ENCODE data around the gene NOL8. TPM values are rescaled to one million over a fixed set of nuclear protein-coding genes. Genes with fewer than 3 reads are reported as not detected.

Gene NOL8
- total RNA-seq, 1 experiment from 2014 or later, result 32.2 TPM

GRCh38 chr9:92293452-92294296 is 31.5 kb downstream of the NOL8 start, which contains the start of gene IARS1:
Gene IARS1, minus strand, starts transcription at chr9:92293697. Its CDS starts 4,278 bp downstream, at chr9:92289419.
- Mint-ChIP-seq H3K27ac (peak within 1 kb of the TSS; percentile 100), H3K4me3 (peak within 1 kb of the TSS; percentile 98), H3K36me3 (peaks cover 46% of the 10 kb centered on the region), H3K27me3 (ENCODE audit: low read depth) (no peaks in the 10 kb centered on the region), H3K9me3 (no peaks in the 10 kb centered on the region), H3K4me1 (peaks cover 16% of the 10 kb centered on the region)
- ATAC-seq, result peak; percentile 94
- ChIA-PET POLR2A (no interaction called here), CTCF (no interaction called here)
- peak; percentile 99 for DNase-seq (ENCODE audit: low spot score)
- TF ChIP-seq ATF1 (CRISPR knock-in tag; IDR thresholded peaks at IDR 0.05) (no peak), ZBTB43 (CRISPR knock-in tag; IDR thresholded peaks at IDR 0.05) (no peak; the same call in 1 of the 2 replicates), SMAD3 (CRISPR knock-in tag; IDR thresholded peaks at IDR 0.05; ENCODE audit: borderline replicate concordance) (peak; percentile 84; the same call in 1 of the 2 replicates), GTF2I (CRISPR knock-in tag; conservative IDR thresholded peaks at IDR 0.05) (no peak), RELA (CRISPR knock-in tag; IDR thresholded peaks at IDR 0.05; ENCODE audit: borderline replicate concordance) (no peak), NFATC4 (CRISPR knock-in tag; IDR thresholded peaks at IDR 0.05) (no peak), ZNF671 (CRISPR knock-in tag; IDR thresholded peaks at IDR 0.05) (no peak), CREM (CRISPR knock-in tag; IDR thresholded peaks at IDR 0.05) (peak; percentile 92), E2F4 (CRISPR knock-in tag; IDR thresholded peaks at IDR 0.05; ENCODE audit: borderline replicate concordance, low read depth) (no peak), PREB (CRISPR knock-in tag; IDR thresholded peaks at IDR 0.05; ENCODE audit: borderline replicate concordance) (no peak; the same call in 1 of the 2 replicates), EMX1 (CRISPR knock-in tag; IDR thresholded peaks at IDR 0.05) (no peak), CBFB (CRISPR knock-in tag; IDR thresholded peaks at IDR 0.05; ENCODE audit: low read depth) (no peak), MLX (CRISPR knock-in tag; IDR thresholded peaks at IDR 0.05) (no peak), IRF1 (CRISPR knock-in tag; IDR thresholded peaks at IDR 0.05) (no peak), ATF2 (CRISPR knock-in tag; IDR thresholded peaks at IDR 0.05; ENCODE audit: borderline replicate concordance, low read depth) (no peak), ARID4B (CRISPR knock-in tag; IDR thresholded peaks at IDR 0.05; ENCODE audit: borderline replicate concordance) (peak; percentile 93), ERG (CRISPR knock-in tag; IDR thresholded peaks at IDR 0.05) (no peak), HMGA2 (CRISPR knock-in tag; IDR thresholded peaks at IDR 0.05) (no peak), TP53 (CRISPR knock-in tag; IDR thresholded peaks at IDR 0.05) (no peak), ZNF121 (CRISPR knock-in tag; IDR thresholded peaks at IDR 0.05) (no peak)
